Lower lobe of right lung (tissue), 2 donors: ENCODE results near the gene ETF1. TPM values are rescaled to one million over a fixed set of nuclear protein-coding genes. Genes with fewer than 3 reads are reported as not detected.

Experiments used
- ATAC-seq, 2 donors: fragments of 200-7000 bp; cut with Tn5 transposase; one replicate each; pipeline ENCODE4 v1.9.1; 2020 to 2022; ENCODE audit warnings: mild to moderate bottlenecking in 2 of 2, moderate library complexity in 2 of 2
- DNase-seq: peaks from one replicate; pipeline ENCODE4 v3.0.0-alpha.2; 2020
- H3K27ac ChIP-seq: fragments of 200-600 bp; one replicate; pipeline ENCODE4 v1.8.0; 2022
- H3K27me3 ChIP-seq: fragments of 200-600 bp; one replicate; pipeline ENCODE4 v1.8.0; 2022; ENCODE audit warnings: low read depth
- H3K36me3 ChIP-seq: fragments of 200-600 bp; one replicate; pipeline ENCODE4 v1.8.0; 2022; ENCODE audit warnings: mild to moderate bottlenecking
- H3K4me1 ChIP-seq: fragments of 200-600 bp; one replicate; pipeline ENCODE4 v1.8.0; 2022
- H3K4me3 ChIP-seq: fragments of 200-600 bp; one replicate; pipeline ENCODE4 v1.8.0; 2022; ENCODE audit warnings: mild to moderate bottlenecking
- H3K9me3 ChIP-seq: fragments of 200-600 bp; one replicate; pipeline ENCODE4 v1.8.0; 2022
- intact Hi-C: fragments of 100-400 bp; cut with DNase I; formaldehyde crosslinking; loops from one replicate; pipeline ENCODE4 v1.11.0; 2022
- total RNA-seq: library from RNA; stranded (reverse); fragmentation: NEBNext Ultra II Directional; extraction: Animal tissue kit (Norgen Biotek cat#: 25700); gene quantifications from one replicate; pipeline ENCODE4 v1.2.1, GENCODE V29; 2021
- TF ChIP-seq, protein P1 (sequence below): fragments of 200-600 bp; IDR thresholded peaks from one replicate; pipeline ENCODE4 v1.8.0; 2022; ENCODE audit warnings: antibody characterized with exemption, mild to moderate bottlenecking
- donor health status: DM: no; HTN: yes; CAD: no; lungs with severe emphysema.

The ETF1 gene
- total RNA-seq, 1 donor from 2014 or later: 90.7 TPM

DNA sequence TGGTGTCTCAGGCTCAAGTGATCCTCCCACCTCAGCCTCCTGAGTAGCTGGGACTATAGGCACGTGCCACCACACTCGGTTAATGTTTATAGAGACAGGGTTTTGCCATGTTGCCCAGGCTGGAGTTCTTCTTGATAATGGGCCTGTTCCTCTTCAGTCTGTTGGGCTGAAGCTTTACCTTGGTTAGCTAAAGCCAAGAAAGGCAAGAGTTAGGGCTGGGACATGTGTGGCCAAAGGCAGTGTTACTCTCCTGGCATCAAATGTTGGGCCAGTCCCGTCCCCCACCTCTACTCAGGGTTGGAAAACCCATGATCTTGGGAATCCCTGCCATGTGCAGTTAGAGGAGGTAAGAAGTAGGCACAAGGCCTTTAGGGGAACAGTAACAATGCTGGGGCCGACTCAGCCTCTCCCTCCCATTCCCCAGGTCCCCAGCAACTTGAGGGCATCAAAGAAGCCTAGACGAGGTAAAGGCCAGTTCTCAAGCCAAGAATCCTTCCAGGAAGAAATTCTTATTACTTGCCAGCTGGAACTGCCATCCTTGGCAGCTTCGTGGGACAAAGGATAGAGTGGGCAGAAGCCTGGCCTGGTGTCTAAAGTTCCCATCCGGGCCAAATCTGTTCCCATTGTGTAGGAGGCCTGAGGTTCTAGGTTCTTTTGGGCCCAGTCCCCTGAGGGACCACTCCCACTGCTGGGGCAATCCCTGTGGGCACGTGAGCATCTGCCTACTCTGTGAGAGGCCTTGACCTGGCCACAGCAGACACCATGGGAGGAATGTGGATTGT is 73.3 kb downstream of the ETF1 start:
- Histone ChIP-seq H3K36me3 (peaks cover 7% of the 10 kb centered on the region), H3K27me3 (no peaks in the 10 kb centered on the region), H3K4me1 (peaks cover 29% of the 10 kb centered on the region), H3K9me3 (no peaks in the 10 kb centered on the region), H3K27ac (no peak overlapping the region), H3K4me3 (no peak overlapping the region)
- peak; percentile 46 for DNase-seq
- TF ChIP-seq, protein P1, sequence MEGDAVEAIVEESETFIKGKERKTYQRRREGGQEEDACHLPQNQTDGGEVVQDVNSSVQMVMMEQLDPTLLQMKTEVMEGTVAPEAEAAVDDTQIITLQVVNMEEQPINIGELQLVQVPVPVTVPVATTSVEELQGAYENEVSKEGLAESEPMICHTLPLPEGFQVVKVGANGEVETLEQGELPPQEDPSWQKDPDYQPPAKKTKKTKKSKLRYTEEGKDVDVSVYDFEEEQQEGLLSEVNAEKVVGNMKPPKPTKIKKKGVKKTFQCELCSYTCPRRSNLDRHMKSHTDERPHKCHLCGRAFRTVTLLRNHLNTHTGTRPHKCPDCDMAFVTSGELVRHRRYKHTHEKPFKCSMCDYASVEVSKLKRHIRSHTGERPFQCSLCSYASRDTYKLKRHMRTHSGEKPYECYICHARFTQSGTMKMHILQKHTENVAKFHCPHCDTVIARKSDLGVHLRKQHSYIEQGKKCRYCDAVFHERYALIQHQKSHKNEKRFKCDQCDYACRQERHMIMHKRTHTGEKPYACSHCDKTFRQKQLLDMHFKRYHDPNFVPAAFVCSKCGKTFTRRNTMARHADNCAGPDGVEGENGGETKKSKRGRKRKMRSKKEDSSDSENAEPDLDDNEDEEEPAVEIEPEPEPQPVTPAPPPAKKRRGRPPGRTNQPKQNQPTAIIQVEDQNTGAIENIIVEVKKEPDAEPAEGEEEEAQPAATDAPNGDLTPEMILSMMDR: no peak
- intact Hi-C loops: no loop called here
- peak; percentile 34 to 35 for ATAC-seq

GRCh38 chr5:138468966-138469539 is 74.0 kb downstream of the ETF1 start:
- H3K27me3 ChIP-seq: no peaks in the 10 kb centered on the region
- ATAC-seq (no peak), DNase-seq (no peak)
- H3K36me3 ChIP-seq: peaks cover 7% of the 10 kb centered on the region
- TF ChIP-seq, protein P1: no peak
- H3K9me3 ChIP-seq: no peaks in the 10 kb centered on the region
- peaks cover 29% of the 10 kb centered on the region for H3K4me1 ChIP-seq
- no peak overlapping the region for H3K4me3 ChIP-seq
- no peak overlapping the region for H3K27ac ChIP-seq
- intact Hi-C loops: no loop called here

DNA sequence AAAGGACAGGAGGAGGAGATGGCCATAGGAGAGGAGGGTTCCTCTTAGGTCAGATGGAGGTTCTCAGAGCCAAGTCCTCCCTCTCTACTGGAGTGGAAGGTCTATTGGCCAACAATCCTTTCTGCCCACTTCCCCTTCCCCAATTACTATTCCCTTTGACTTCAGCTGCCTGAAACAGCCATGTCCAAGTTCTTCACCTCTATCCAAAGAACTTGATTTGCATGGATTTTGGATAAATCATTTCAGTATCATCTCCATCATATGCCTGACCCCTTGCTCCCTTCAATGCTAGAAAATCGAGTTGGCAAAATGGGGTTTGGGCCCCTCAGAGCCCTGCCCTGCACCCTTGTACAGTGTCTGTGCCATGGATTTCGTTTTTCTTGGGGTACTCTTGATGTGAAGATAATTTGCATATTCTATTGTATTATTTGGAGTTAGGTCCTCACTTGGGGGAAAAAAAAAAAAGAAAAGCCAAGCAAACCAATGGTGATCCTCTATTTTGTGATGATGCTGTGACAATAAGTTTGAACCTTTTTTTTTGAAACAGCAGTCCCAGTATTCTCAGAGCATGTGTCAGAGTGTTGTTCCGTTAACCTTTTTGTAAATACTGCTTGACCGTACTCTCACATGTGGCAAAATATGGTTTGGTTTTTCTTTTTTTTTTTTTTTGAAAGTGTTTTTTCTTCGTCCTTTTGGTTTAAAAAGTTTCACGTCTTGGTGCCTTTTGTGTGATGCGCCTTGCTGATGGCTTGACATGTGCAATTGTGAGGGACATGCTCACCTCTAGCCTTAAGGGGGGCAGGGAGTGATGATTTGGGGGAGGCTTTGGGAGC is 74.7 kb downstream of the ETF1 start:
- TF ChIP-seq, protein P1: no peak
- ATAC-seq (no peak), DNase-seq (no peak)
- H3K27ac ChIP-seq: no peak overlapping the region
- peaks cover 7% of the 10 kb centered on the region for H3K36me3 ChIP-seq
- H3K27me3 ChIP-seq: no peaks in the 10 kb centered on the region
- intact Hi-C loops: no loop called here
- peaks cover 33% of the 10 kb centered on the region for H3K4me1 ChIP-seq
- H3K4me3 ChIP-seq: no peak overlapping the region
- no peaks in the 10 kb centered on the region for H3K9me3 ChIP-seq

DNA sequence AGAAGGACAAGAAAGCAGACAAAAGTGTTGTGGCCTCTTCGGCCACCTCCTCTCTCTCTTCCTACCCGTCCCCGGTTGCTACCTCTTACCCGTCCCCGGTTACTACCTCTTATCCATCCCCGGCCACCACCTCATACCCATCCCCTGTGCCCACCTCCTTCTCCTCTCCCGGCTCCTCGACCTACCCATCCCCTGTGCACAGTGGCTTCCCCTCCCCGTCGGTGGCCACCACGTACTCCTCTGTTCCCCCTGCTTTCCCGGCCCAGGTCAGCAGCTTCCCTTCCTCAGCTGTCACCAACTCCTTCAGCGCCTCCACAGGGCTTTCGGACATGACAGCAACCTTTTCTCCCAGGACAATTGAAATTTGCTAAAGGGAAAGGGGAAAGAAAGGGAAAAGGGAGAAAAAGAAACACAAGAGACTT is 75.3 kb downstream of the ETF1 start:
- peaks cover 38% of the 10 kb centered on the region for H3K4me1 ChIP-seq
- TF ChIP-seq, protein P1: no peak
- no peaks in the 10 kb centered on the region for H3K27me3 ChIP-seq
- H3K9me3 ChIP-seq: no peaks in the 10 kb centered on the region
- intact Hi-C loops: no loop called here
- peaks cover 7% of the 10 kb centered on the region for H3K36me3 ChIP-seq
- no peak overlapping the region for H3K27ac ChIP-seq
- ATAC-seq (no peak), DNase-seq (peak; percentile 47)
- H3K4me3 ChIP-seq: peak overlapping the region; percentile 89

DNA sequence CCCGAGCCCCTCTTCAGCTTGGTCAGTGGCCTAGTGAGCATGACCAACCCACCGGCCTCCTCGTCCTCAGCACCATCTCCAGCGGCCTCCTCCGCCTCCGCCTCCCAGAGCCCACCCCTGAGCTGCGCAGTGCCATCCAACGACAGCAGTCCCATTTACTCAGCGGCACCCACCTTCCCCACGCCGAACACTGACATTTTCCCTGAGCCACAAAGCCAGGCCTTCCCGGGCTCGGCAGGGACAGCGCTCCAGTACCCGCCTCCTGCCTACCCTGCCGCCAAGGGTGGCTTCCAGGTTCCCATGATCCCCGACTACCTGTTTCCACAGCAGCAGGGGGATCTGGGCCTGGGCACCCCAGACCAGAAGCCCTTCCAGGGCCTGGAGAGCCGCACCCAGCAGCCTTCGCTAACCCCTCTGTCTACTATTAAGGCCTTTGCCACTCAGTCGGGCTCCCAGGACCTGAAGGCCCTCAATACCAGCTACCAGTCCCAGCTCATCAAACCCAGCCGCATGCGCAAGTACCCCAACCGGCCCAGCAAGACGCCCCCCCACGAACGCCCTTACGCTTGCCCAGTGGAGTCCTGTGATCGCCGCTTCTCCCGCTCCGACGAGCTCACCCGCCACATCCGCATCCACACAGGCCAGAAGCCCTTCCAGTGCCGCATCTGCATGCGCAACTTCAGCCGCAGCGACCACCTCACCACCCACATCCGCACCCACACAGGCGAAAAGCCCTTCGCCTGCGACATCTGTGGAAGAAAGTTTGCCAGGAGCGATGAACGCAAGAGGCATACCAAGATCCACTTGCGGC is 75.9 kb downstream of the ETF1 start:
- peak; percentile 51 for DNase-seq

More for the DNA sequence above, 75.9 kb downstream of the ETF1 start:
- TF ChIP-seq, protein P1: no peak
- Histone ChIP-seq H3K27ac (peak overlapping the region; percentile 99), H3K9me3 (no peaks in the 10 kb centered on the region), H3K4me3 (peak overlapping the region; percentile 89), H3K4me1 (peaks cover 38% of the 10 kb centered on the region), H3K36me3 (peaks cover 7% of the 10 kb centered on the region), H3K27me3 (no peaks in the 10 kb centered on the region)
- no peak for ATAC-seq
- intact Hi-C loops: no loop called here
